Adrenal gland (tissue), 5 donors: Measurements from ENCODE around the gene DGCR6L.

Experiments
- CTCF ChIP-seq, 6 experiments: fragments of 450-650 bp in 4 of 6; fragments of 200-600 bp in 2 of 6; sonication (generic) in 1 of 6; IDR thresholded peaks; 1 replicate in 5 of 6; 2 replicates in 1 of 6; pipeline versions ENCODE4 v1.5.1 to v1.8.0; 2016 to 2021; ENCODE audit warnings: antibody characterized with exemption in 6 of 6, mild to moderate bottlenecking in 2 of 6, moderate library complexity in 1 of 6
- POLR2A ChIP-seq, 2 donors: fragments of 450-650 bp; IDR thresholded peaks; one replicate each; pipeline ENCODE4 v1.6.1; 2017; ENCODE audit warnings: antibody characterized with exemption in 2 of 2, mild to moderate bottlenecking in 2 of 2, moderate library complexity in 1 of 2
- donor health status: DM: no; HTN: no; CAD: no.

GRCh38 chr22:20296598-20296997, 23.3 kb downstream of the DGCR6L start:
- no peak for TF ChIP-seq CTCF (IDR thresholded peaks at IDR 0.05)
- no peak for TF ChIP-seq POLR2A (IDR thresholded peaks at IDR 0.05)
